ENCODE results near the gene TMC6. TPM values are rescaled to one million over a fixed set of nuclear protein-coding genes. Genes with fewer than 3 reads are reported as not detected.
"Not testable (repeated sequence)": the region's sequence is repeated elsewhere in the genome, so short reads cannot be mapped to it uniquely, and the experiment has no call there.

Gene TMC6
- total RNA-seq, 1 donor from 2014 or later = 94.4 TPM

DNA sequence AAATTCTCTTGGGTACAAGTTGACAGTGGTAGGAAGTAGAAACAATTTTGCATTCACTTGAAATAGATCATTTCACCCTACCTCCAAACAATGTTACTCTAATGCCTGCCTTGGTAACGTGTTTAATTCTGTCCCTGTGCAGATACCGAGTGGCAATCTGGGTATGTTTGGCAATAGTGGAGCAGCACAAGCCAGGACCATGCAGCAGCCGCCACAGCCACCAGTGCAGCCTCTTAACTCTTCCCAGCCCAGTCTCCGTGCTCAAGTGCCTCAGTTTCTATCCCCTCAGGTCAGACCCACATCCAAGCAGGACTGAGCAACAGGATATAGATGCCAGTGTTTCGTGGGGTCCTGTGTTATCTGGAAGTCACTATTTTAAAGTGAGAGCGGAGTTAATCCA is 49.3 kb downstream of the TMC6 start:
- H3K36me3 Mint-ChIP-seq = peaks cover 26% of the 10 kb centered on the region

DNA sequence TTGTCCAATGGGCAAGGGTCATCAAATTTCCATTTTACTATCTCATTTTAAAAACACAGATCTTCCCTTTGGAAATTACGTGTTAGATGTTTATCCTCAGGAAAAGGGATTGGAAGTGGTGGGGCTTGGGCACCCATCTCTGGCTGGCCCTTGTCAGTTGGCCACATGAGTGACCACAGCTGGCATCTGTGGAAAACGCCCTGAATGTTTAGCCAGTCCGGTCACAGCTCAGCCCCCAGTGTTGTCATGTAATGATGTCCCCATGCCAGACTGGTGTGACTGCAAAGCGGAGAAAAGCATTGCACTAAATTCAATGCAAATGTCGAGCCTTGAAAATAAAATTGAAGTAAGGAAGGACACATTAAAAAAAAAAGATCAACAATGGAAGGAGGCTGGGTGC is 53.0 kb downstream of the TMC6 start:
- TF ChIP-seq, protein P1, sequence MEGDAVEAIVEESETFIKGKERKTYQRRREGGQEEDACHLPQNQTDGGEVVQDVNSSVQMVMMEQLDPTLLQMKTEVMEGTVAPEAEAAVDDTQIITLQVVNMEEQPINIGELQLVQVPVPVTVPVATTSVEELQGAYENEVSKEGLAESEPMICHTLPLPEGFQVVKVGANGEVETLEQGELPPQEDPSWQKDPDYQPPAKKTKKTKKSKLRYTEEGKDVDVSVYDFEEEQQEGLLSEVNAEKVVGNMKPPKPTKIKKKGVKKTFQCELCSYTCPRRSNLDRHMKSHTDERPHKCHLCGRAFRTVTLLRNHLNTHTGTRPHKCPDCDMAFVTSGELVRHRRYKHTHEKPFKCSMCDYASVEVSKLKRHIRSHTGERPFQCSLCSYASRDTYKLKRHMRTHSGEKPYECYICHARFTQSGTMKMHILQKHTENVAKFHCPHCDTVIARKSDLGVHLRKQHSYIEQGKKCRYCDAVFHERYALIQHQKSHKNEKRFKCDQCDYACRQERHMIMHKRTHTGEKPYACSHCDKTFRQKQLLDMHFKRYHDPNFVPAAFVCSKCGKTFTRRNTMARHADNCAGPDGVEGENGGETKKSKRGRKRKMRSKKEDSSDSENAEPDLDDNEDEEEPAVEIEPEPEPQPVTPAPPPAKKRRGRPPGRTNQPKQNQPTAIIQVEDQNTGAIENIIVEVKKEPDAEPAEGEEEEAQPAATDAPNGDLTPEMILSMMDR (conservative IDR thresholded peaks at IDR 0.05) = no peak
- Mint-ChIP-seq H3K27ac (no peak overlapping the region), H3K36me3 (peaks cover 21% of the 10 kb centered on the region), H3K4me3 (no peak overlapping the region), H3K9me3 (no peaks in the 10 kb centered on the region), H3K4me1 (ENCODE audit: unreplicated experiment) (no peaks in the 10 kb centered on the region), H3K27me3 (no peaks in the 10 kb centered on the region)
- DNase-seq (ENCODE audit: extremely low spot score, unreplicated experiment) = no peak

More for the DNA sequence above, 49.3 kb downstream of the TMC6 start:
- DNase-seq (ENCODE audit: extremely low spot score, unreplicated experiment) = no peak
- no peak overlapping the region for H3K4me3 Mint-ChIP-seq
- TF ChIP-seq, protein P1 (conservative IDR thresholded peaks at IDR 0.05) = no peak
- H3K9me3 Mint-ChIP-seq = no peaks in the 10 kb centered on the region
- H3K4me1 Mint-ChIP-seq (ENCODE audit: unreplicated experiment) = peaks cover 6% of the 10 kb centered on the region
- H3K27me3 Mint-ChIP-seq = no peaks in the 10 kb centered on the region
- H3K27ac Mint-ChIP-seq = no peak overlapping the region

GRCh38 chr17:78075011-78075410 is 53.5 kb downstream of the TMC6 start:
- Mint-ChIP-seq H3K27me3 (no peaks in the 10 kb centered on the region), H3K4me1 (ENCODE audit: unreplicated experiment) (no peaks in the 10 kb centered on the region)

GRCh38 chr17:78072961-78073360 is 55.6 kb downstream of the TMC6 start:
- Mint-ChIP-seq H3K9me3 (no peaks in the 10 kb centered on the region), H3K4me1 (ENCODE audit: unreplicated experiment) (no peaks in the 10 kb centered on the region), H3K27me3 (no peaks in the 10 kb centered on the region), H3K27ac (no peak overlapping the region), H3K4me3 (no peak overlapping the region), H3K36me3 (peaks cover 12% of the 10 kb centered on the region)
- TF ChIP-seq, protein P1 (conservative IDR thresholded peaks at IDR 0.05) = no peak
- DNase-seq (ENCODE audit: extremely low spot score, unreplicated experiment) = no peak

More at GRCh38 chr17:78075011-78075410, 53.5 kb downstream of the TMC6 start:
- Mint-ChIP-seq H3K36me3 (peaks cover 19% of the 10 kb centered on the region), H3K9me3 (no peaks in the 10 kb centered on the region), H3K4me3 (no peak overlapping the region), H3K27ac (no peak overlapping the region)
- TF ChIP-seq, protein P1 (conservative IDR thresholded peaks at IDR 0.05) = no peak
- DNase-seq (ENCODE audit: extremely low spot score, unreplicated experiment) = no peak

- H3K36me3 Mint-ChIP-seq = peaks cover 4% of the 10 kb centered on the region
- no peak overlapping the region for H3K4me3 Mint-ChIP-seq
Measured at GRCh38 chr17:78069695-78070094, 58.9 kb downstream of the TMC6 start.

GRCh38 chr17:78066976-78067375 is 61.6 kb downstream of the TMC6 start:
- H3K27me3 Mint-ChIP-seq; H3K27ac Mint-ChIP-seq; H3K4me1 Mint-ChIP-seq (ENCODE audit: unreplicated experiment); H3K36me3 Mint-ChIP-seq; DNase-seq (ENCODE audit: extremely low spot score, unreplicated experiment); H3K4me3 Mint-ChIP-seq; H3K9me3 Mint-ChIP-seq: not testable (repeated sequence)

More at GRCh38 chr17:78069695-78070094, 58.9 kb downstream of the TMC6 start:
- TF ChIP-seq, protein P1 (conservative IDR thresholded peaks at IDR 0.05) = no peak
- no peak overlapping the region for H3K27ac Mint-ChIP-seq
- no peaks in the 10 kb centered on the region for H3K9me3 Mint-ChIP-seq
- no peaks in the 10 kb centered on the region for H3K4me1 Mint-ChIP-seq (ENCODE audit: unreplicated experiment)
- DNase-seq (ENCODE audit: extremely low spot score, unreplicated experiment) = no peak
- H3K27me3 Mint-ChIP-seq = no peaks in the 10 kb centered on the region
